Measurements from ENCODE around the gene ZRANB3. TPM values are rescaled to one million over a fixed set of nuclear protein-coding genes. Genes with fewer than 3 reads are reported as not detected.

The ZRANB3 gene
- total and polyA plus RNA-seq, 5 experiments from 2014 or later = 3.7 to 9.1 (median 6.7) TPM

DNA sequence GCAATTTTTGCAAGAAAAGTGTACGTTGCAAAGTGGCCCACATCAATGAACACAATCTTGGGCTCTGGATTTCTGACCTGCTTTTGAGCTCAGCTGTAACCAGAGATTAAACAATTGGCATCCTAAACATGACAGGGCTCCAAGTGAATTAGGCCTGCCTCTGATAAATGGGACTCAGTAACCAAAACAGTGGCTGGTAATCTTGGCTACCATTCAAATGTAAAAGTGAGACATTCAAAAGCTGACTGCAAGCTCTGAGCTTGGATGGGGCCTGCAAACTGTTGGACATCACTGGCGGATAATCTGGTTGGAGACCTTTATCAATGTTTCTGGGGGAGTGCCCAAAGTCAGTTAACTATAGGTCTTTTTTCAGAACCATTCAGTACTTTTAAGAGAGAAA is 318.3 kb downstream of the ZRANB3 start:
- DNase-seq = no peak
- POLR2A ChIA-PET = no interaction called here
- H3K4me3 Mint-ChIP-seq = no peak overlapping the region

DNA sequence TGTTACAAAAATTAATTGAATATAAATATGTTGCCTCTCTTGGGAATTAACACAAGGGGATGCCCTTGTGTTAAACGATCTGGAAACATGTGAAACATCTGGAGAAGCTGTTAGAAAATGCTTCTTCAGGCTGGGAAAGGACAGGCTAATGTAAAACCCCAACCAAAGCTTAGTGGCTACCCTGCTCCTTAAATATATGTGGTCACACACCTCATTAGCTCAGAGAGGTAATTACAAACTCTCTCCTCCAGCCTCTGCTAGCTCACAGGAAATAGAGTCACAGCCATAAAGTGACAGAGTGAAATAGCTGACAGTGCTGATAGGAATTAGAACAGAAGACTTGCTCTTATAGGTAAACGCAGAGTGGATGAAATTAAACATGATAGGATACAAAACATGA is 323.0 kb downstream of the ZRANB3 start:
- no peaks in the 10 kb centered on the region for H3K4me1 Mint-ChIP-seq
- H3K9me3 Mint-ChIP-seq = no peaks in the 10 kb centered on the region
- no peak overlapping the region for H3K4me3 Mint-ChIP-seq
- no peak overlapping the region for H3K27ac Mint-ChIP-seq
- no peaks in the 10 kb centered on the region for H3K27me3 Mint-ChIP-seq
- ATAC-seq (no peak), DNase-seq (no peak)
- H3K36me3 Mint-ChIP-seq = peaks cover 0 to 15% (median 11%) of the 10 kb centered on the region in 3 donors
- POLR2A ChIA-PET = no interaction called here

More for the DNA sequence above, 318.3 kb downstream of the ZRANB3 start:
- no peak for ATAC-seq
- H3K27ac Mint-ChIP-seq = no peak overlapping the region
- H3K36me3 Mint-ChIP-seq = peaks cover 0 to 18% (median 14%) of the 10 kb centered on the region in 3 donors
- H3K27me3 Mint-ChIP-seq = no peaks in the 10 kb centered on the region
- H3K4me1 Mint-ChIP-seq = no peaks in the 10 kb centered on the region
- H3K9me3 Mint-ChIP-seq = no peaks in the 10 kb centered on the region

DNA sequence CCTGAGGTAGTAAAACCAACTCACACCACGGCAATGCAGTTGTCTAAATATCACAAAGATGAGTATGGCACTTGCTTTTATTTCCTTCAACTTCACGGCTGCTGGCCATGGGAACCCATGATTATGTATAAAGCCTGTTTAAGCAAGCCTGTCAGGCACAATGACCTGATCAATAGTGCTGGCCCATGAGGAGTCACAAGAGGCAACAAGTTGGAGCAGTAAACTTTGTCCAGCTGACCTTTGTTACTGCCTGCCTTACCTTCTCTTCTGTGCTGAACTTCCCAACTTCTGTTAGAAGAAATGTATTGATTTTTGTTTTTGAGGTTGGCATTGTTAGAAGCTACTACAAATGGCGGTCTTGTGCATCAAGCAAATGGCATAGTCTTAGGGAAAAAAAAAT is 327.1 kb downstream of the ZRANB3 start:
- no peaks in the 10 kb centered on the region for H3K9me3 Mint-ChIP-seq

DNA sequence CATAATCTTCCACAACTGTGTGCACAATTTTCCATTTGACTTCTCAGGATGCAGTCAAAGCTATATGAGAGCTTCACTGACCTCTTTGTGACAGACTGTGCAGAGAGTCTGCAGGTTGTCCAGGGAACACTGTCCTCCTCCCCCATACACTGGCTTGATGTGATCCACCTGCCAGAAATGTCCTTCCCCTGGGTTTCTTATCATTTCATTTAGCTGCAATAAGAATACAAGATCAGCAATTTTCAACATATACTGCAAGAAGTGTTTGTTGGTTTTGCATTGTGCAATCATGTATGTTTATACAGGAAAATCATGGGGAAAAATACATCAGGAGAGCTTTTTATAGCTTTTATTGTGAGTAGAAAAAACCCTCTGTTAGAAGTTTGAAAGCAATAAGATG is 328.3 kb downstream of the ZRANB3 start:
- Mint-ChIP-seq H3K36me3 (peaks cover 0 to 36% (median 18%) of the 10 kb centered on the region in 3 donors), H3K9me3 (no peaks in the 10 kb centered on the region), H3K4me1 (no peaks in the 10 kb centered on the region), H3K4me3 (no peak overlapping the region), H3K27ac (no peak overlapping the region), H3K27me3 (no peaks in the 10 kb centered on the region)
- no peak for ATAC-seq
- POLR2A ChIA-PET = no interaction called here
- DNase-seq = no peak

More for the DNA sequence above, 327.1 kb downstream of the ZRANB3 start:
- Mint-ChIP-seq H3K4me1 (no peaks in the 10 kb centered on the region), H3K36me3 (peaks cover 0 to 37% (median 24%) of the 10 kb centered on the region in 3 donors), H3K27ac (no peak overlapping the region), H3K27me3 (no peaks in the 10 kb centered on the region), H3K4me3 (no peak overlapping the region)
- ATAC-seq (no peak), DNase-seq (no peak)
- POLR2A ChIA-PET = interaction anchor here (0.7 kb wide), 1 partner anchor 15 kb away, joined by 3 read pairs; no protein-coding TSS in a partner anchor

DNA sequence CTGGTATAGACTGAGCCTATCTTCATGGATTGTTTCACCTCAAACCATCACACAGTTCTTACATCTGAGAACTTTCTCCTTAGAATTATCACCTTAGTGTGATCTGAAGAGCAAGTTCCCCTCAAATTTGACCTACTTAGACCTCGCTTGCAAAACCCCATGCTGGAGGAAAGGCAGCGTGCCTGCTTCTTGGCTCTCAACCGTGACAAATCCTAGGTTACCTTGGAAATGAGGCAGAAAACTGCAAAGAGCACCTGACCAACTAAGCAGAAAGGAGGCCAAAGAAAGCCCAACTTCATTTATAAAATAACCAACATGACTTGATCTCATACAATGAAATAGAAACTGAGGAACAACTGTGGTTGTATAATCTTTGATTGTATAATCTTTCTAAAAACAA is 332.5 kb downstream of the ZRANB3 start:
- H3K9me3 Mint-ChIP-seq = peaks cover 0 to 9% (median 3%) of the 10 kb centered on the region in 9 donors
- DNase-seq = no peak
- H3K36me3 Mint-ChIP-seq = peaks cover 0 to 22% (median 15%) of the 10 kb centered on the region in 3 donors
- H3K4me1 Mint-ChIP-seq = no peaks in the 10 kb centered on the region
- no peaks in the 10 kb centered on the region for H3K27me3 Mint-ChIP-seq
- H3K4me3 Mint-ChIP-seq = no peak overlapping the region
- H3K27ac Mint-ChIP-seq = no peak overlapping the region
- POLR2A ChIA-PET = interaction anchor here (0.9 kb wide), 1 partner anchor 27 kb away, joined by 3 read pairs; no protein-coding TSS in a partner anchor
- ATAC-seq = no peak

DNA sequence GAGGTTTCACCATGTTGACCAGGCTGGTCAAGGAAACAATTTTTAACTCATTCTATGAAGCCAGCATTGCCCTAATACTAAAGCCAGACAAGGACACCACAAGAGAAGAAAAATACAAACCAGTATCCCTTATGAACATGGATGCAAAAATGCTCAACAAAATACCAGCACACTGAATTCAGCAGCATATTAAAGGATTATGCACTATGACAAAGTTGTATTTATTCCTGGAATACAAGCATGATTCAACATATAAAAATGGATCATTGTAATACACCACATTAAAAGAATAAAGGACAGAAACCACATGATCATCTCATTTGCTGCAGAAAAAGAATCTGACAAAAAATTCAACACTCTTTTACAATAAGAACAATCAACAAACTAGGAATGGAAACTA is 340.2 kb downstream of the ZRANB3 start:
- POLR2A ChIA-PET = no interaction called here
- Mint-ChIP-seq H3K4me1 (no peaks in the 10 kb centered on the region), H3K27me3 (no peaks in the 10 kb centered on the region), H3K9me3 (peaks cover 11 to 56% (median 25%) of the 10 kb centered on the region in 9 donors), H3K4me3 (no peak overlapping the region), H3K27ac (no peak overlapping the region), H3K36me3 (peaks cover 11 to 21% (median 17%) of the 10 kb centered on the region in 3 donors)
- ATAC-seq (no peak), DNase-seq (no peak)

DNA sequence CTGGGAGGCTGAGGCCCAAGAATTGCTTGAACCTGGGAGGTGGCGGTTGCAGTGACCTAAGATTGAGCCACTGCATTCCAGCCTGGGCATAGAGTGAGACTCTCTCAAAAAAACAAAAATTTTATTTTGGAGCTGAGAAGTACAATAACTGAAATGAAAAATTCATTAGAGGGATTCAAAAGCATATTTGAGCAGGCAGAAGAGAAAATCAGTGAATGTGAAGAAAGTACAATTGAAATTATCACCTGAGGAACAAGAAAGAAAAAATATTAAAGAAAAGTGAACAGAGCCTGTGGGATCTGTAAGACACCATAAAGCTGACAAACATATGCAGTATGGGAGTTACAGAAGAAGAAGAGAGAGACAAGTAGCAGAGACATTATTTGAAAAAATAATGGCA is 341.9 kb downstream of the ZRANB3 start:
- H3K27me3 Mint-ChIP-seq = no peaks in the 10 kb centered on the region
- ATAC-seq (no peak), DNase-seq (no peak)
- H3K4me3 Mint-ChIP-seq = no peak overlapping the region
- H3K9me3 Mint-ChIP-seq = peaks cover 10 to 54% (median 23%) of the 10 kb centered on the region in 9 donors
- POLR2A ChIA-PET = no interaction called here
- peaks cover 11 to 21% (median 17%) of the 10 kb centered on the region in 3 donors for H3K36me3 Mint-ChIP-seq
- no peak overlapping the region for H3K27ac Mint-ChIP-seq
- H3K4me1 Mint-ChIP-seq = no peaks in the 10 kb centered on the region

DNA sequence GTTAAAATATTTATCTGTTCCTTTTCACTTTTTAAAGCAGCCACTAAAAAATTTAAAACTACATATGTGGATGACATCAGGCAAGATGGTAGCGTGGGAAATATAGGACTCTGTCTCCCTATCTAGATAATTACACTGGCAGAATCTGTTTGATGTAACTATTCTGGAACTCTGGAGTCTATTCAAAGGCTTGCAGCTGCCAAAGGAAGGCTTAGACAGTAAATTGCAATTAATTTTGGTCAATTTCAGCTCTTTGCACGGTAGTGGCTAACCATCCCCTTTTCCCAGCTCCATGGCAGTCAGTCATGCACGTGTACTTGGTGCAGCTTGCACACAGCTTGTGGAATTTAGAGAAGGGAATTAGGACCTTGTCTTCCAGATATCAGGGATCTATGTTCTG is 343.7 kb downstream of the ZRANB3 start:
- no peaks in the 10 kb centered on the region for H3K27me3 Mint-ChIP-seq

DNA sequence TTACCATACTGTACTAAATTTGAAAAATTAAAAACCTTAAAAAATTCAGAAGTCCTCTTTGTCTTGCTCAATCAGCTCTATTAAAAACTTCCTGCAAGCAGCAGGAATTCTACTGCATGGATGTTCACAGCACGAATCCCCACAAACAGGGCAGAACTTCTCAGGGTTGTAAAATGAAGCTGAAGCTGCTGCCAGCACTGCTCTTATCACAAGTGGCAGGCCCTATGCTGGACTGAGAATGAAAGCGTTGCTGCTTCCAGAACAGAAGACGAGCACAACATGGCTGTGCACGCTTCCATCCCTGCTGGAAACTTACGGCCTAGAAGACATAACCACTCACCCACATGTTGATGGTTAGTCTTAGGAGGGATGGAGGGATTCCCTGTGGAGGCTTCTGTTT is 345.0 kb downstream of the ZRANB3 start:
- ATAC-seq = no peak
- no peaks in the 10 kb centered on the region for H3K27me3 Mint-ChIP-seq

More for the DNA sequence above, 343.7 kb downstream of the ZRANB3 start:
- H3K9me3 Mint-ChIP-seq = peaks cover 9 to 38% (median 15%) of the 10 kb centered on the region in 9 donors
- H3K4me3 Mint-ChIP-seq = no peak overlapping the region
- POLR2A ChIA-PET = no interaction called here
- H3K27ac Mint-ChIP-seq = no peak overlapping the region
- DNase-seq = no peak
- peaks cover 11 to 21% (median 11%) of the 10 kb centered on the region in 3 donors for H3K36me3 Mint-ChIP-seq
- H3K4me1 Mint-ChIP-seq = no peaks in the 10 kb centered on the region
- no peak for ATAC-seq

DNA sequence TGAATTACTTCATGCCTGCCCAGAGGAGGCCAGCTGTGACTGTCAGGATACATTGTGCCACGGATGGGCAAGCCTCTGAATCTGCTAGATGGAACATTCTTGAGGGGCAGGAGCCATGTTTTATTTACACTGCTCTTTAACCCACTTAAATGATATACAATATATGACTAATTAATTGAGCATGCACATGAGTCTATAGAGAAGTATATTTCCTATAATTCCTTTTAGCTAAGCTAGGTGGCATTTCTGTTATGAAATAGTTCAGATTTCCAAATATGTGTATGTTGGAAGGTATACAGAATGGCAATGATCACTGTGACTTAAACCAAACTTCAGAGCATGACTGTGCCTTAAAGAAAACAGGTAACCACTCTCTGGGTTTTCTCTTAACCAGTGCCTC is 347.2 kb downstream of the ZRANB3 start:
- POLR2A ChIA-PET = interaction anchor here (0.7 kb wide), 1 partner anchor 72 kb away, joined by 5 read pairs; no protein-coding TSS in a partner anchor
- no peak overlapping the region for H3K4me3 Mint-ChIP-seq
- DNase-seq = no peak
- no peaks in the 10 kb centered on the region for H3K27me3 Mint-ChIP-seq
- H3K36me3 Mint-ChIP-seq = peaks cover 0 to 12% (median 6%) of the 10 kb centered on the region in 3 donors
- peaks cover 0 to 9% (median 1%) of the 10 kb centered on the region in 9 donors for H3K9me3 Mint-ChIP-seq
- no peaks in the 10 kb centered on the region for H3K4me1 Mint-ChIP-seq
- H3K27ac Mint-ChIP-seq = peak overlapping the region in 1 of 10 donors; percentile 61
- no peak for ATAC-seq

More for the DNA sequence above, 345.0 kb downstream of the ZRANB3 start:
- POLR2A ChIA-PET = no interaction called here
- H3K4me3 Mint-ChIP-seq = no peak overlapping the region
- no peak for DNase-seq
- H3K36me3 Mint-ChIP-seq = peaks cover 11 to 19% (median 11%) of the 10 kb centered on the region in 3 donors
- no peaks in the 10 kb centered on the region for H3K4me1 Mint-ChIP-seq
- peaks cover 9 to 28% (median 12%) of the 10 kb centered on the region in 9 donors for H3K9me3 Mint-ChIP-seq
- no peak overlapping the region for H3K27ac Mint-ChIP-seq

DNA sequence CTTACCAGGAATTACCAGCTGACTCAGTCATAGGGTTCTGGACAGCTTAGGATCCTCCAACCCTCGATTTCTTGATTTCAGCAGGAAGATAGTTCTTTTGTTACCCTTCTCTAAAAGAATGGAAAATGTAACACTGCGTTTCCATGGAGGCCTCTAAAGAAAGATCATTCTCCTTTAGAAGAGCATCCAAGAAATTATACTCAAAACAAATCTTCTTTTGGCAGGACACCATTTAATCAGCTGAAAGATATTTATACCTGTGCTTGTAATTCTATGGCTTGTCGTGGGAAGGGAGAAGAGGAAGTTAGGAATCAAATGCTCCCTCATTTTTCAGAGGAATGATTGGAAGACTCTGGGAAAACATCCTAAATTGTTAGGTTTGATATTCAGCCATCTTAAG is 348.4 kb downstream of the ZRANB3 start:
- H3K36me3 Mint-ChIP-seq = peaks cover 0 to 11% (median 6%) of the 10 kb centered on the region in 3 donors
- H3K27ac Mint-ChIP-seq = no peak overlapping the region
- ATAC-seq (no peak), DNase-seq (no peak)
- no peaks in the 10 kb centered on the region for H3K27me3 Mint-ChIP-seq
- H3K9me3 Mint-ChIP-seq = peaks cover 0 to 4% (median 0%) of the 10 kb centered on the region in 9 donors
- no peak overlapping the region for H3K4me3 Mint-ChIP-seq
- POLR2A ChIA-PET = no interaction called here
- H3K4me1 Mint-ChIP-seq = no peaks in the 10 kb centered on the region

DNA sequence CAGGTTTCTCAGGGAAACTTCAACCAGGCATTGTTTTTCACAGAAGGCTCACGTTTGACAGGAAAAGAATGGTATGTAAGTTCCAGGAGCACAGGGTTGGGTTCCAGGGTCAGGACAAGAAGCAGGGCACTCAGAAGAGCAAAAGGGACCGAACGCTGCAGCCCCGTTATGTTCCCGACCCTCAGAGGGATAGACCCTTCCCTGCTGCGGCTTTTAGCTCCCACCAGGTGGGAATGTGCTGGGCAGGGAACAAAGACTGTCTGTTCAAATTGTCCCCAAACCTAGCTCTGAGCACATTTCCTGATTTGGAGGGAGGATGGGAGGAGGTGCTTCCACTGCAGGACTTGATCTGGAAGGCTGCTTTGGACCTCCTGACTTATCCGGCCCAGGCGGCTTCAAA is 348.8 kb downstream of the ZRANB3 start:
- H3K27ac Mint-ChIP-seq = peak overlapping the region in 2 of 10 donors; percentile 57 to 66
- no peak for DNase-seq
- POLR2A ChIA-PET = no interaction called here

DNA sequence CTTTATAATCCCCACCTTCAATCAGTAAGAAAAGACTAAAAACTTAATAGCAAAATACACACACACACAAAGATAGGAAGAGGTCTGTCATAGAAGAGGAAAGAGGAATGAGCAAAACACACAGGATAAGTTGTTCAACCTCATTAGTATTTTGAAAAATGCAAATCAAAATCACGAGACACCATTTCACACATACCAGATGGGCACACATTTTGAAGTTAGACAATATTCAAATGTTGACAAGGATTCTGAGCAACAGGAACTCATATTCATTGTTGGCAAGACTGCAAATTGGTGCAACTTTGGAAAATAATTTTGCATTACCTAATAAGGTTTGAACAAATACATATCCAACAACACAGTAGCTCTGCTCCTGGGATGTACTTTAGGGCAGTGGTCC is 351.3 kb downstream of the ZRANB3 start:
- H3K27me3 Mint-ChIP-seq = no peaks in the 10 kb centered on the region
- H3K27ac Mint-ChIP-seq = peak overlapping the region in 5 of 10 donors; percentile 22 to 85 (median 40)
- H3K4me3 Mint-ChIP-seq = no peak overlapping the region
- no peaks in the 10 kb centered on the region for H3K4me1 Mint-ChIP-seq
- ATAC-seq = no peak
- H3K36me3 Mint-ChIP-seq = peaks cover 17 to 33% (median 30%) of the 10 kb centered on the region in 3 donors
- H3K9me3 Mint-ChIP-seq = peaks cover 0 to 11% (median 7%) of the 10 kb centered on the region in 9 donors
- POLR2A ChIA-PET = no interaction called here
- DNase-seq = no peak

More for the DNA sequence above, 348.8 kb downstream of the ZRANB3 start:
- no peak for ATAC-seq
- Mint-ChIP-seq H3K9me3 (peaks cover 0 to 3% (median under 1%) of the 10 kb centered on the region in 9 donors), H3K27me3 (no peaks in the 10 kb centered on the region), H3K4me3 (no peak overlapping the region), H3K36me3 (peaks cover under 1 to 13% (median 10%) of the 10 kb centered on the region in 3 donors), H3K4me1 (no peaks in the 10 kb centered on the region)

DNA sequence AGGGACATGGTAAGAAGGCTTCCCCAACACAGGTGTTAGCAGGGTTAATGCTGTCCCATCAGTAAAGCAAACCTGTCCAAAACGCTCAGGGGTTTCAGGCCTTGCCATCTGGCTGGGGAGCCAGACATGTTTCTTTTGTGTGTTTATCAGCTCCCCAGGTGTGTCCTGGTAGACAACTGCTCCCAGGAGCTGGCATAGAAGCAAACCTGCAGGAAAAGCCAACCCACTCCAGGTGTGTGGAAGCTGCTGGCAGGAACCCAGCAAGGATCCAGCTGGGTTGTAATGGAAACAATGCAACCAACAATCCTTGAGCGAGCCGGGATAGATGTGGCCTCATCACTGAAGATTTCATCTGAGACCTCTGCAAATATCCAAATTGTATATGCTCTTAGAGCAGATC is 355.8 kb downstream of the ZRANB3 start:
- Mint-ChIP-seq H3K36me3 (peaks cover 17 to 63% (median 42%) of the 10 kb centered on the region in 3 donors), H3K4me1 (peaks cover 3 to 9% (median 5%) of the 10 kb centered on the region in 4 donors), H3K27ac (no peak overlapping the region), H3K4me3 (no peak overlapping the region), H3K9me3 (peaks cover 0 to 11% (median 8%) of the 10 kb centered on the region in 9 donors), H3K27me3 (no peaks in the 10 kb centered on the region)
- POLR2A ChIA-PET = no interaction called here
- DNase-seq (no peak), ATAC-seq (no peak)
